Panc1 (cell line): Measurements from ENCODE around the gene BARX1.

Source experiments
- POLR2AphosphoS5 ChIP-seq: IDR thresholded peaks from 2 replicates; pipeline ENCODE4 v1.6.1; 2012; ENCODE audit warnings: mild to moderate bottlenecking, low read depth, low read length, moderate library complexity
- SIN3A ChIP-seq: IDR thresholded peaks from 2 replicates; pipeline ENCODE4 v1.6.1; 2012; ENCODE audit warnings: low read depth, mild to moderate bottlenecking, low read length, moderate library complexity, borderline replicate concordance; ENCODE audit not compliant: insufficient read depth
- TF ChIP-seq, protein P1 (sequence below): fragments of 450-650 bp; IDR thresholded peaks from 2 replicates; pipeline ENCODE4 v1.5.1; 2017; ENCODE audit warnings: mild to moderate bottlenecking
- TF ChIP-seq, protein P2 (sequence below), 2 experiments: IDR thresholded peaks; 2 replicates each; pipeline ENCODE4 v1.6.1; 2011 to 2012; ENCODE audit warnings: low read depth in 2 of 2, control low read depth in 1 of 2, low read length in 1 of 2, mild to moderate bottlenecking in 1 of 2, moderate library complexity in 1 of 2; ENCODE audit not compliant: insufficient read depth in 1 of 2

DNA sequence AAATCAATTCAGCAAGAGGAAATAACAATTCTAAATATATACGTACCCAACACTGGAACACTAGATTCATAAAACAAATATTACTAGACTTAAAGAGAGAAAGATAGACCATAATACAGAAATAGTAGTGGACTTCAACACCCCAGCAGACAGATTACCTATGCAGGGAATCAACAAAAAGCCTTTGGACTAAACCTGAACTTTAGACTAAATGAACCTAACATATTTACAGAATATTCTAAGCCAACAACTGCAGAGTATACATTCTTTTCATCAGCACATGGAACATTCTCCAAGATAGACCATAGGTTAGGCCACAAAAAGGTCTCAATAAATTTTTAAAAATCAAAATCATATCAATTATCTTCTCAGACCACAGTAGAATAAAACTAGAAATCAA is 32.9 kb upstream of the BARX1 start:
- TF ChIP-seq, protein P1, sequence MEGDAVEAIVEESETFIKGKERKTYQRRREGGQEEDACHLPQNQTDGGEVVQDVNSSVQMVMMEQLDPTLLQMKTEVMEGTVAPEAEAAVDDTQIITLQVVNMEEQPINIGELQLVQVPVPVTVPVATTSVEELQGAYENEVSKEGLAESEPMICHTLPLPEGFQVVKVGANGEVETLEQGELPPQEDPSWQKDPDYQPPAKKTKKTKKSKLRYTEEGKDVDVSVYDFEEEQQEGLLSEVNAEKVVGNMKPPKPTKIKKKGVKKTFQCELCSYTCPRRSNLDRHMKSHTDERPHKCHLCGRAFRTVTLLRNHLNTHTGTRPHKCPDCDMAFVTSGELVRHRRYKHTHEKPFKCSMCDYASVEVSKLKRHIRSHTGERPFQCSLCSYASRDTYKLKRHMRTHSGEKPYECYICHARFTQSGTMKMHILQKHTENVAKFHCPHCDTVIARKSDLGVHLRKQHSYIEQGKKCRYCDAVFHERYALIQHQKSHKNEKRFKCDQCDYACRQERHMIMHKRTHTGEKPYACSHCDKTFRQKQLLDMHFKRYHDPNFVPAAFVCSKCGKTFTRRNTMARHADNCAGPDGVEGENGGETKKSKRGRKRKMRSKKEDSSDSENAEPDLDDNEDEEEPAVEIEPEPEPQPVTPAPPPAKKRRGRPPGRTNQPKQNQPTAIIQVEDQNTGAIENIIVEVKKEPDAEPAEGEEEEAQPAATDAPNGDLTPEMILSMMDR, result no peak
- TF ChIP-seq, protein P2, sequence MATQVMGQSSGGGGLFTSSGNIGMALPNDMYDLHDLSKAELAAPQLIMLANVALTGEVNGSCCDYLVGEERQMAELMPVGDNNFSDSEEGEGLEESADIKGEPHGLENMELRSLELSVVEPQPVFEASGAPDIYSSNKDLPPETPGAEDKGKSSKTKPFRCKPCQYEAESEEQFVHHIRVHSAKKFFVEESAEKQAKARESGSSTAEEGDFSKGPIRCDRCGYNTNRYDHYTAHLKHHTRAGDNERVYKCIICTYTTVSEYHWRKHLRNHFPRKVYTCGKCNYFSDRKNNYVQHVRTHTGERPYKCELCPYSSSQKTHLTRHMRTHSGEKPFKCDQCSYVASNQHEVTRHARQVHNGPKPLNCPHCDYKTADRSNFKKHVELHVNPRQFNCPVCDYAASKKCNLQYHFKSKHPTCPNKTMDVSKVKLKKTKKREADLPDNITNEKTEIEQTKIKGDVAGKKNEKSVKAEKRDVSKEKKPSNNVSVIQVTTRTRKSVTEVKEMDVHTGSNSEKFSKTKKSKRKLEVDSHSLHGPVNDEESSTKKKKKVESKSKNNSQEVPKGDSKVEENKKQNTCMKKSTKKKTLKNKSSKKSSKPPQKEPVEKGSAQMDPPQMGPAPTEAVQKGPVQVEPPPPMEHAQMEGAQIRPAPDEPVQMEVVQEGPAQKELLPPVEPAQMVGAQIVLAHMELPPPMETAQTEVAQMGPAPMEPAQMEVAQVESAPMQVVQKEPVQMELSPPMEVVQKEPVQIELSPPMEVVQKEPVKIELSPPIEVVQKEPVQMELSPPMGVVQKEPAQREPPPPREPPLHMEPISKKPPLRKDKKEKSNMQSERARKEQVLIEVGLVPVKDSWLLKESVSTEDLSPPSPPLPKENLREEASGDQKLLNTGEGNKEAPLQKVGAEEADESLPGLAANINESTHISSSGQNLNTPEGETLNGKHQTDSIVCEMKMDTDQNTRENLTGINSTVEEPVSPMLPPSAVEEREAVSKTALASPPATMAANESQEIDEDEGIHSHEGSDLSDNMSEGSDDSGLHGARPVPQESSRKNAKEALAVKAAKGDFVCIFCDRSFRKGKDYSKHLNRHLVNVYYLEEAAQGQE (IDR thresholded peaks at IDR 0.05; ENCODE audit: insufficient read depth in 1 of 2, low read depth in 2 of 2, low read length in 1 of 2), result no peak
- TF ChIP-seq SIN3A, result no peak
- no peak for TF ChIP-seq POLR2AphosphoS5
